Amniotic stem cell (primary cell): ENCODE data around the gene NSF.
"Not testable (repeated sequence)": the region's sequence is repeated elsewhere in the genome, so short reads cannot be mapped to it uniquely, and the experiment has no call there.

Experiments
- DNase-seq: peaks from one replicate; lab custom pipeline; 2025; lab: John Stamatoyannopoulos, UW

NSF gene

GRCh38 chr17:46774108-46774737 lies 183.8 kb downstream of the NSF start:
- DNase-seq: no peak

DNA sequence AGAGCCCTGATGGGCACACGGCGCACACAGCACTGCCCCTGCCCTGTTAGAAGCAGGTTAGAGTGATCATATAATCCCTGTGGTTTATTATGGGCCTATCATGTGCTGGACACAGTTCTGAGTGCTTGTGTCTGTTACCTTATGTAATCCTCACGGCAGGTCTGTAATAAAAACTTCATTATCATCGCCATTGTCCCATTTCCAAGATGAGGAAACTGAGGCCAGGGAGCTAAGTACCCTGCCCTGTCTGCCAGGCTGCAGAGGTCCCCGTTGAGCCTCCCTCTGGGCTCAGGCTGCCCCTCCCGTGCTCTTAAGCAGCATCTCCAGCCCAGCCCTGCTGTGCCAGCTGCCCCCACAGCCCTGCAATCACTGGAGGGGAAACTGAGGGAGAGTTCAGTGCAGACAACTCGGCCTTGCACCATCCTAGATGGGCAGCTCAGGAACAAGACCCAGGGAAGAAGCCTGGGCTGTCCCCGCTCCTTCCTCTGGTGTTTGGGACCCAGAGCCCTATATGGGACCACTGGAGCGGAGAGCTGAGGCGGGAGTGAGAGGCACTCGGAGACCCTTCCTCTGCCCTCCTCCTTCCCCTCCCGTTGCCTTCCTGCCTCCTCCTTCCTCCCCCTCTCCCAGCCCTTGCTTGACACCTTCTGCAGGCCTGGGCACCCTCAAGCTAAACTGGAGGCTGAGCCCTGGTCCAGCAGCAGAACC lies 186.0 kb downstream of the NSF start:
- DNase-seq: no peak

DNA sequence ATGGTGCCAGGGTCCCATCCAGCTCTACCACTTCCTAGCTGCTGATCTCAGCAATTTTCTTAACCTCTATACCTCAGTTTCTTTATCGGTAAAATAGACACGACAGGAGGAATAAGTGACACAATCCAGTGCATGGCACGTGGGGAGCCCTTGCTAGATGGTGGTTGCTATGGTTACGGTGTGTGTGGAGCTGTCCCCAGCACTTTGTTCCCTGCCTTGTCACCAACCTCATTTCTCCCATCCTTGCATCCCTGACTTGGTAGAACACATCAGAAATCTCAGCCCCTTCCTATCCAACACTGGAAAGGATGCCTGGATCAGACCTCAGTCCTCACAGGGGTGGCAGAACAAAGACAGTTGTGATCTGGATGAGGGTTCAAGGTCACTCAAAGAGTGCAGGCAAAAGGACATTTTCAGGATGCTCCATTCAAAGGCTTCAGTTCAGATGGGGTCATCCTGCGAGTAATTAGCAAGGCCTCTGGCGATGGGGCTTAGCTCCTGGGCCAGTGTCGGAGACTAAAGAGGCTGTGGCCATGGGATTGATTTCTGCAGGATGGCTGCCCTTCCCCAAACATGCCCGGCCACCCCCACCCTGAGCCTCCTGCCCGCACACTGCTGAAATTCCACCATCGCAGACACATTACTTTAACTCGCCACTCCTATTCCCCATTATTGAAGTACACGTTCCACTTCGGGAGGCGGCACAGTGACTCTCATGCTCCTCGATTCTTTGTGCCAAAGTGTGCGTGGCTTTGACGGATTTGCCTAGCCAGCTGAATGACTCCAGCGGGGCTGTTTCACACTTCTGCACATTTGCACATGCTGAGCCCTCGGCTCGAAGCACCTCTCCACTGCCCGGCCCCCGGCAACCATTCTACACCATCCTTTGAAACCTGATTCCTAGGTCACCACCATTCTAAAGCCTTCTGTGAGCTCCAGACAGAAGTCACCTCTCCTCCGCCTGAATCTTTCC lies 187.8 kb downstream of the NSF start:
- no peak for DNase-seq

DNA sequence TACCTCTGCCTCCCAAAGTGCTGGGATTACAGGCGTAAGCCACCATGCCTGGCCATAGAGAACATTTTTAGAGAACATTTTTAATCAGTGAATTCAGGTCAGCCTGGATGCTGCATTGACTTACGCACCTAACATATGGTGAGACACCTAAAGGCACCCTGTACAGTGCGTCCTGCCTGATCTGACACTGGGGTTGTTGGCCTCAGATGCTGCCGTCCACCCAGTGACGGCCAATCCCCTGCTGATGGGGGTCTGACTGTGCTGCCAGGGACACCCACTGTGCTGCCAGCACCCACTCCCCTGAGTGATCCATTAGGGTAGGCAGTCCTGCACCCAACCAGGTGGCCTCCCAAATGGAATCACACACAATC lies 189.5 kb downstream of the NSF start:
- DNase-seq: no peak

GRCh38 chr17:46782250-46782953 lies 191.9 kb downstream of the NSF start:
- DNase-seq: no peak

- no peak for DNase-seq
Observed at GRCh38 chr17:46783031-46783593, 192.6 kb downstream of the NSF start.

DNA sequence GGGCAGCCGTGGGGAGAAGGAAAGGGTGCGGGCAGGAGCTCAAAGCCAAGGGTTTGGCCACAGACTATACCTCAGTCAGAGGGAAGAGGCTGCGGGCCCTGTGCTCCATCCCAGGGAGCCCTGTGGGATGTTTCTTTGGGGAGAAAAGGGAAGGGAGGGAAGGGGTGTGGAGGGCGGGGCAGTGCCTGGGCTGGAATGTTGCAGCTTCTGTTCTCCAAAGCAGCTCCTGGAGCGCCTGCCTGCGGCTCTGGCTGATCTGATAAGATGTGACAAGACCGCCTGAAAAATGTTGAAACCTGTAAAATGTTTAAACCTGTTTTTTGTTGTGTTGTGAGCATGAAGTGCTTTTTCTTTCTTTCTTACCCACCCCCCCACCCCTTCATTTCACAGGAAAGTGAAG lies 195.2 kb downstream of the NSF start:
- DNase-seq: no peak

- DNase-seq: no peak
Observed at GRCh38 chr17:46787478-46787877, 197.0 kb downstream of the NSF start.

- no peak for DNase-seq
Observed at GRCh38 chr17:46788300-46788699, 197.8 kb downstream of the NSF start.

- DNase-seq: no peak
Observed at GRCh38 chr17:46788796-46789195, 198.3 kb downstream of the NSF start.

DNA sequence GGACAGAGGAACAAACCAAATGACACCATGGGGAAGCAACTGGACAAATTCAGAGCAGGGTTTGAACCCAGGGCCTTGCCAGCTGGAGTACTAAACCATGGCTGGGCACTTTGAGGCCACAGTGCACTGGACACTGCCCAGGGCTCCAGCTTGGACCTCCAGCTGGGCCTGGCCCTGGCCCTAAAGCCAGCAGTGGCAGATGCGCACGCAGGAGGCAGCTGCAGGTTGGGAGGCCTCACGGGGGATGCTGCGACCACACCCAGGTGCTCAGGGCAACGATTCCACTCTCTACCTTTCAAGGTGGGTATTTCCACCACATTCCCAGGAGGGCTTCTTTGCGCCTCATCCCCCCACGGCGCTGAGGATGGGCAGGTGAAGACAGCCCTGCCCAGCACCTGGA lies 199.1 kb downstream of the NSF start:
- no peak for DNase-seq

DNA sequence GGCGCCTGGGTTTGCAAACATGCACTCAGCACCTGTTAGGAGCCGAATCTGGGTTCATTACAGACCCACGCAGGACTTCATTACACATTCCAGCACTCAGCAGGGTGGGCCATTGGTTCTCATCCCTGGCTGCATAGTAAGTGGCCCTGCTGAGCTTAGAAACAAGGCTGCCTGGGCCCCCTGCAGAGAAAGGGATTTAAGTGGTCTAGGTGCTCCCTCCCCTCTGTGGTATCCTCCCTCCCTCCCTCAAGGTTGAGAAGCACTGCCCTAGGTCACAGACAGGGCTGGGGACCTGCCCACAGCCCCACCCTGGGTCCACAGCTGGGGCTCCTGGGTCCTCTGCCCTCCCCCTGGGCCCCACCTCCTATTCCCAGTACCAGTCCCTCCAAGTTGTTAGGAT lies 199.7 kb downstream of the NSF start:
- DNase-seq: no peak

GRCh38 chr17:46791531-46791930 lies 201.1 kb downstream of the NSF start:
- no peak for DNase-seq

DNA sequence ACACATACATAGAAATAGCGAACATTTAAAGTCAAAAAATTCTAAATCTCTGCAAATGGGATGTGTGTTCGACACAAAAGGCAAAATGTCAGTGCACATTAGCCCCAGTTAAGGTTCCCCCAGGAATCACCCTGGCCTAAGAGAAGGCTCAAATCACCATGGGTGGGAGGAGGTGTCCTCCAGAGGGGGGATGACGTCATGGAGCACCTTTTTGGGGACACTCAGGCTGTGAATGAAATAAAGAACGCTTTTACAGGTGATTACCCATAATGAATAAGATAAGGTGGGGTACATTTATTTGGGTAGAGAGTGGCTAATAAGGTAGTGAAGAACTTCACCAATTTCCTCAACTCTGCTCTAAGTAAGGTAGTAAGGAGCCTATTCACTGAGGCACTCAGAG lies 201.6 kb downstream of the NSF start:
- no peak for DNase-seq

DNA sequence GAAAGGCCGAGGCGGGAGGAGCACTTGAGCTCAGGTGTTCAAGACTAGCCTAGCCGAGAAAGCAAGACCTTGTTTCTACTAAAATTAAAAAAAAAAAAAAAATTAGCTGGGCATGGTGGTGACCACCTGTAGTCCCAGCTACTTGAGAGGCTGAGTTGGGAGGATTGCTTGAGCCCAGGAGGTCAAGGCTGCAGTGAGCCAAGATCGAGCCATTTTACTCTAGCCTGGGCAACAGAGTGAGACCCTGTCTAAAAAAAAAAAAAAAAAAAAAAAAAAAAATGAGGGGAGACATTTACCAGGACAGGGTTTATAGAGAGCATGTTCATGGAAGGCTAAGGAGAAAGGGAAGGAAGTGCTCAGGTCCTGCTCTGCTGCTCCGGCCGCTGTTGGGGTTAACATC lies 202.6 kb downstream of the NSF start:
- DNase-seq: not testable (repeated sequence)

DNA sequence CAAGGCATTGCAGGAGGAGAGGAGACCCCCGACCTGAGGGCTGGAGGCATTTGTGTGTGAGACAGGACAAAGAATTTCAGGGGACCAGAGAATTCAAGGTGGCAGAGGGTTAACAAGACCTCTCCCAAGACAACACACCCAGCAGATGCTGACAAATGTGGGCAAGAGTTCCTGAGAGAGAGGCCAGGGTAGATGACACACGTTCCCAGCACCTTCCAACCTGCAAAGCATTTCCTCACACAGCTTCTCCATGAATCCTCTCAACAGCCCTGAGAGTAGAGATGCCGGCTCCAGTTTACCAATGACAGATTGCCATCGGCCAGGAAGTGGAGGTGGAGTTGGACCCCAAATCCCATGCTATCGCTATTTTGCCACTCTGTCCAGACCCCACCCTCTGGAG lies 203.1 kb downstream of the NSF start:
- DNase-seq: no peak

- no peak for DNase-seq
Observed at GRCh38 chr17:46794318-46794717, 203.8 kb downstream of the NSF start.

DNA sequence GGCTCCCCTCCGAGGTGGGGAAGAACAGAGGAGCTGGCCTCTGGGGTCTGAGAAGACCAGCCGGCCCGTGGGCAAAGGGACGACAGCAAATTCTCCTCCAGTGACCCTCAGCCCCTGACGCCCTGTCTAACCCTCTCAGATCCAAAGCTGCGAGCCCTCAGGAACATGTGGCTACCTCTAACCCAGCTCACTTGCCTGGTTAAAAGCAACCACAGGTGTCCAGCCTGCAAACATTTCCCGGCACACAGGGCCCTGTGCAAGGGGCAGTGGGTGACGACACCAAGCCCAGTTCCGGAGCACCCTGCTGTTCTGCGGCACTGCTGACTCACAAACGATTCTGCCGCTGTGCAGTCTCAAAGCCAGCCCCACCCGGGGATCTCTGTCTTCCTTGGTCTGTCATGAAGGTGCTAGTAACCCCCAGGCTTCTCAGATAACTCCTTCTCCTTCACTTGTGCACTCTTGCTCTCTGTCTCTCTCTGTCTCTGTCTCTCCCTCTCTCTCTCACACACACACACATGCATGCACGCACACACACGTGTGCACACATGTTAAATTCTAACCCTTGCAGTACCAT lies 205.0 kb downstream of the NSF start:
- DNase-seq: no peak

GRCh38 chr17:46796084-46796483 lies 205.6 kb downstream of the NSF start:
- no peak for DNase-seq

GRCh38 chr17:46796524-46796923 lies 206.1 kb downstream of the NSF start:
- no peak for DNase-seq

- no peak for DNase-seq
Observed at GRCh38 chr17:46796956-46797530, 206.6 kb downstream of the NSF start.
